HUES48 (cell line): ENCODE data around the gene ITGB7.

Source experiments
- H3K27ac ChIP-seq: one replicate; pipeline ENCODE4 v1.7.0; 2013; ENCODE audit warnings: low read depth, low read length, inconsistent platforms
- H3K27me3 ChIP-seq: 2 replicates; pipeline ENCODE4 v1.6.1; 2013; ENCODE audit warnings: mild to moderate bottlenecking, low read length; ENCODE audit not compliant: control insufficient read depth, insufficient read depth
- H3K36me3 ChIP-seq: 2 replicates; pipeline ENCODE4 v1.6.1; 2013; ENCODE audit warnings: low read length; ENCODE audit not compliant: control insufficient read depth, insufficient read depth
- H3K4me1 ChIP-seq: 2 replicates; pipeline ENCODE4 v1.6.1; 2013; ENCODE audit warnings: mild to moderate bottlenecking, low read length; ENCODE audit not compliant: control insufficient read depth, insufficient read depth
- H3K4me3 ChIP-seq: 2 replicates; pipeline ENCODE4 v1.5.1; 2013; ENCODE audit warnings: mild to moderate bottlenecking, low read depth, low read length
- H3K9ac ChIP-seq: 2 replicates; pipeline ENCODE4 v1.6.1; 2013; ENCODE audit warnings: mild to moderate bottlenecking, low read depth, low read length, moderate library complexity
- H3K9me3 ChIP-seq: 2 replicates; pipeline ENCODE4 v1.6.1; 2013; ENCODE audit warnings: low read length; ENCODE audit not compliant: control insufficient read depth, insufficient read depth

ITGB7 gene

DNA sequence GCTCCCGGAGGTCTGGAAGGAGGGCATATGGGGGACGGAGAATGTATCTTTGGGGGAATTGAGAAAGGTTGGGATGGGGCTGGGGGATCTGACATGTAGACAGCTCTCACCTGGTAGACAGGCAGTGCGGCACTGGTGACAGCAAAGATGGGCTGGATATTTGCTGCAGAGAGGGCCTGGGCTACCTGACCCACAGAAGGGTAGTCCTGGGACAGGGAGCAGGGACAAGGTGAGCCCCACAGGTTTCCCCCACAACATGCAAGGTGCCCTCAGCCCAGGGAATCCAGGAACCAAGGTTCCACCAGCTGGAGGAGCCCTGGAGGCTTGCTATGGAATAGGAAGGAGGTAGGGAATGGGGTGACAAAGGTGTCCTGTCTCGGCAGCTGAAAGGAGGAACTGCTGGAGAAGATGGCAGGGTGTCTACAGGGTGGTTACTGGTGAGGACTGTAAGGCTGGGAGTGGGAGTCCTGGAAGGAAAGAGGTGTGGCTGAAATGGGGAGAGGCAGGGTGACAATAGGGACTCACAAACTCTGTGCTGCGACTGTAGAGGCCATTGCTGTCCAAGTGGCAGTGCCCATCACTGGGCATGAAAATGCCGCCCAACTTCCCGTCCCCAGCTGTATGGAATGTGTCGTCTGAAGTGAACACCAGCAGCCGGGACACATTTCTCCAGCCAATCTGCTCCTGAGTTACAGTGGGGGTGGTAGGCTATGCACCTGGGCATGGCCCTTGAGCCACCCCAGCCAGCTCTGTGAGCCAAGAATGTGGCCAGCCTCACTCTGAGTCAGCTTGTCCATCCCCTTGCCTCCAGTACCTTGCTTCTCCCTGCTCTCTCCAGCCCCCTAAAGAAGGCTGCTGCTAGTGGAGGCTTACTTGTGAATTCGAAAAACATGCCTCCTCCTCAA lies 11.3 kb downstream of the ITGB7 start:
- Histone ChIP-seq H3K9ac (no peak overlapping the region), H3K36me3 (no peaks in the 10 kb centered on the region), H3K27me3 (peaks cover 77% of the 10 kb centered on the region), H3K9me3 (no peaks in the 10 kb centered on the region), H3K4me3 (no peak overlapping the region), H3K27ac (no peak overlapping the region), H3K4me1 (0 out of 2 replicates have a peak, but pooled peaks cover 4% of the 10 kb centered on the region)

DNA sequence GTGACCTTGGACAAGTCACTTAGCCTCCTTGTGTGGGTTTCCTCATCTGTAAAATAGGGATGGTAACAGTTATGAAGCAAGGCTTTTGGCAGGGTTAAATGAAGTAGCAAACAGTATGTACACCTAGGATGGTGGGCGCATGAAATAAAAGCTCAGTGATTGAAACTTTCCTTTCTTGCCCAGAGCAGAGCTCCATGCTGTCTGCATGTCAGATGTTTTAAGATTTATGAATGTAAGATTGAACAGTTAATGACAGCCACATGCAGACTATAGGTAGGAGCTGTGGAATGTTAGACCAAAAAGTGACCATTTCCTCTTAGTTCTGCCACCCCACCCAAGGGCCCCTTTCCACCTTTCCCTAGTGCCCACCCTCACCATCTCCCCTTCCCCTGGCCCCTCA lies 12.1 kb downstream of the ITGB7 start:
- no peaks in the 10 kb centered on the region for H3K9me3 ChIP-seq
- H3K4me1 ChIP-seq, result 0 out of 2 replicates have a peak, but pooled peaks cover 6% of the 10 kb centered on the region
- H3K27ac ChIP-seq, result no peak overlapping the region
- H3K9ac ChIP-seq, result no peak overlapping the region
- H3K36me3 ChIP-seq, result no peaks in the 10 kb centered on the region
- H3K27me3 ChIP-seq, result peaks cover 69% of the 10 kb centered on the region
- H3K4me3 ChIP-seq, result no peak overlapping the region

DNA sequence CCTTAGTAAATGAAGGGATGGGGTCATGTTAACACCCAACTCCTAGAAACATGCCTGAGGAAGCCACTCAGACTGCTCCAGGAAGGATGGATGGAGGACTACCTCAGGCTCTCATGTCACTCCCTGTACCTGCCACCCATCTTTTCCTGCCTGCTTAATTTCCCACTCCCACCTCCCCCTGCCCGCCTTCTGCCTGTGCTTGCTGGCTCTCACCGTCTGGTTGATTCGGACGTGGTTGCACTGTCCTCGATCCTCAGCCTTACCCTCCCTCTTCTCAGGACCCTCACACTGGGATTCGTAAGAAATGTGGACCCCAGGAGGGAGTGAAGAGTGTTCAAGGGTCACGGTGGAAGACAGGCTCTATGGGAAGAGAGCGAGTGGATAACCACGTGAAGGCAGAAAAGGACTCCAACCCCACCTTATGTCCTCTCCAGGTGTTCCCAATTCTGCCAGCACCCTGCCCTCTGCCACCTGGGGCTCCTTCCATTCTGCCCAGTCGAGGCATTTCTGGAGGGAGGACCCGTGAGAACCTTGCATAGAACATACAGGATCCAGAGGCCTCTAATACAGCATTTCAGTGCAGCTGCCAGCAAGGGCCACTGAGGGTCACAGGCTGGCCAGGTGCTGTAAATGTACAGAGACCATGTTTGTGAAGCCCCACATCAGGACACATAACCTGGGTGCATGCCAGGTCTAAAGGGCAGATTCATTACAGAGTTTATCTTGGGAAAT lies 12.9 kb downstream of the ITGB7 start:
- no peaks in the 10 kb centered on the region for H3K36me3 ChIP-seq
- H3K9ac ChIP-seq, result no peak overlapping the region
- H3K9me3 ChIP-seq, result no peaks in the 10 kb centered on the region
- H3K27me3 ChIP-seq, result peaks cover 66% of the 10 kb centered on the region
- H3K4me1 ChIP-seq, result 0 out of 2 replicates have a peak, but pooled peaks cover 6% of the 10 kb centered on the region
- no peak overlapping the region for H3K4me3 ChIP-seq
- no peak overlapping the region for H3K27ac ChIP-seq

DNA sequence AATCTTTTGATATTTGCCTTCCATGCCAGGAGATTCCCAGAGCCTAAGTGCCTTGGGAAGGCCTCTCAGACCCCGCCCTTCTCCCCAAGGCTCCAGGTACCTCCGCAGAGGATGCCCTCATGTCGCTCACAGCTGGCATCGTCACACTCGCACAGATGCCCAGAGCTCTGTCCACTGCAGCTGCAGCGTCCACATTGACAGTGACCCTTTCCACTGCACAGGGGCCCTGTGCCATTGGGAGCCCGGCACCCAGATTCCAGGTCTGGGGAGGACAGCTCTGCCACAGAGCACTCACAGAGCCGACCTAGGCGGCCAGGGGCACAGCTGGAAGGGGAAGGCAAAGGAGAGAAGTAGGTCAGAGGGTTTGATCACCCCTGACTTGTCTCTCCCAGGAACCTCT lies 14.0 kb downstream of the ITGB7 start:
- no peak overlapping the region for H3K27ac ChIP-seq
- H3K9ac ChIP-seq, result no peak overlapping the region
- H3K4me1 ChIP-seq, result peaks cover 13% of the 10 kb centered on the region
- peaks cover 1% of the 10 kb centered on the region; the same call in 1 of the 2 replicates for H3K36me3 ChIP-seq
- no peaks in the 10 kb centered on the region for H3K9me3 ChIP-seq
- no peak overlapping the region for H3K4me3 ChIP-seq
- H3K27me3 ChIP-seq, result peaks cover 55% of the 10 kb centered on the region

DNA sequence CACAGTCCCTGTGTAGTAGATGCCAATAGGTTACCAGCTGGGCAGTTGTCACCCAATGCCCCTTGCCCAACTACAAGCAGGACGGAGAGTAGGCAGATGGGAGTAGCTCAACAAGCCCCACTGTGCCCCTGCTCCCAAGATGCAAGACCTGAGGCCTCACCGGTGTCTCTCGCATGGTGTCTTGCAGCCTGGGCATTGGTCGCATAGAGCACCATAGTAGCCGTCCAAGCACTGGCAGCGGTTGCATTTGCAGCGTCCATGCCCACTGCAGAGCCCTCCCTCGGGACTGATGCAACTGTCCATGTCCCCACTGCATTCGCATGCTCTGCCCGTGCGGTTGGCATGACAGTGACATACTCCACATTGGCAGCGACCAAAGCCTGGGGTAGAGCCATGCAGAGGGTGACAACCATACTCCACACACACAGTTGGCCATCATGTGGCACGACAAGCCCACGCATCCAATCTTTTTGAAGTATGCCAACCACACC lies 14.5 kb downstream of the ITGB7 start:
- H3K27me3 ChIP-seq, result peaks cover 50% of the 10 kb centered on the region
- no peaks in the 10 kb centered on the region for H3K9me3 ChIP-seq
- no peak overlapping the region for H3K4me3 ChIP-seq
- peaks cover 11% of the 10 kb centered on the region for H3K4me1 ChIP-seq
- no peak overlapping the region for H3K9ac ChIP-seq
- H3K27ac ChIP-seq, result no peak overlapping the region
- H3K36me3 ChIP-seq, result peaks cover 6% of the 10 kb centered on the region; the same call in 1 of the 2 replicates

DNA sequence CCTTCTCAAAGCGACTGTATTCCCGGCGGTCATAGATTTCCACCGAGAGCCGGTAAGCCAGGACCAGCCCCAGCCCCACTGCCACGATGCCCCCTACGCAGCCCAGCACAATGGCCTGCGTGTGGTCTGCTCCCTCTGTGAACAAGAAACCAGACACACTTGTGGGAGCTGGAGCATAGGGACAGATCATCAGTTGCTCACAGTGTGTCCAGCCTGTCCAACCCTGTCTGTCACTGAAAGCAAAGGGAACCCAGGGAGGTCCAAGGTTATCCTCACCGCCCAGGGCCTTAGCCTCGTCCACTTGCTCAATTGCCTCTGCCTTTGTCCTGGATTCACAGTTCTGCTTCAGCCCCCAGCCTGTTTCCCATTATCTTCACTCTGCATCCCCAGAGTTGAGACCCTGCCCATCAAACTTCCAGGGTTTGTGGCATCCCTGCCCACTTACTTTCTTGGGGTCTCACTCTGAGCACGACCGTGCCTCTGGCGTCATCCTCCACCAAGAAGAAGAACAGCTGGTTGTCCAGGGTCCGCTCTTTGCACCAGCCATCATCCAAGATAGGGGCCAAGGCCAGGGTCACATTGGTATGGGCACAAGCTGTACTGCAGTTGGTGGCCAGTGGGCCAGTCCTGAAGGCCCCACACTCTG lies 15.0 kb downstream of the ITGB7 start:
- Histone ChIP-seq H3K36me3 (peaks cover 11% of the 10 kb centered on the region), H3K9ac (no peak overlapping the region), H3K4me1 (peaks cover 11% of the 10 kb centered on the region), H3K27ac (no peak overlapping the region), H3K9me3 (no peaks in the 10 kb centered on the region), H3K27me3 (peaks cover 45% of the 10 kb centered on the region), H3K4me3 (no peak overlapping the region)

DNA sequence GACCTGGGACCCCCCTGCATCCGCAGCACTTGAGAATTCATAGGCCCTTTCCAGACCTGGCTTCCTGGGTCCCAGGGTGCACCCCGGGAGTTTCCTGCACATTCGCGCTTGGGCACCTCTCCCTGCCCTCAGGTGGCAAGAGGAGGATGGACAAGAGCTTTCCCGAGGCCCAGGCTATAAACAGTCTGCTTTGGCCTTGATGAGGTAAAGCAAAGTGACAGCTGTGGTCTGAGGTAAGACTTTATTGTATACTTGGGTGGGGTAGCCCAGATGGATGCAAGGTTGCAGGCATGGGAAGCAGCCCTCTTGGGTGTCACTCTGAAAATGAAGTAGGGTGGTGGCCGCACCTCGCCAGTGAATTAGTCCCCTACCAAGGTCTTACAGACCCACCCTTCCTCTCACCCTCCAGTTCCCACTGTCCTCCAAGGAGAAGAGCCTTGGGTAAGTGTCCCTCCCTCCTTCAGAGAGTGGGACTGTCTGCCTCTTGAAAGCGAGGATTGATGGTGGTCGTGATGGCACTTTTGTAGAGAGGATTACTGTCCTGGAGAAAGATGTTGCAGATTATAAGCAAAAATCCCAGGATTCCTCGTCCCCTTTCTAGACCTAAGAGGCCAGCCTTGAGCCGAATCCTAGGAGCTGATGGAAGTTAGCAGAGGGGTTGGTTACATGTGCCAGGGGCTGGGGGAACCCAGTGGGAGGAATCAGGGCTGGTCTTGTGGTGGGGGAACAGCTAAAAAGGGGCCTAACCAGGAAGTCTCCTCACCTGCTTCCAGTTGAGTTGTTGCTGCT lies 15.8 kb downstream of the ITGB7 start:
- Histone ChIP-seq H3K4me3 (no peak overlapping the region), H3K36me3 (peaks cover 19% of the 10 kb centered on the region), H3K9ac (no peak overlapping the region), H3K4me1 (peaks cover 11% of the 10 kb centered on the region), H3K9me3 (no peaks in the 10 kb centered on the region), H3K27me3 (peaks cover 38% of the 10 kb centered on the region), H3K27ac (no peak overlapping the region)

DNA sequence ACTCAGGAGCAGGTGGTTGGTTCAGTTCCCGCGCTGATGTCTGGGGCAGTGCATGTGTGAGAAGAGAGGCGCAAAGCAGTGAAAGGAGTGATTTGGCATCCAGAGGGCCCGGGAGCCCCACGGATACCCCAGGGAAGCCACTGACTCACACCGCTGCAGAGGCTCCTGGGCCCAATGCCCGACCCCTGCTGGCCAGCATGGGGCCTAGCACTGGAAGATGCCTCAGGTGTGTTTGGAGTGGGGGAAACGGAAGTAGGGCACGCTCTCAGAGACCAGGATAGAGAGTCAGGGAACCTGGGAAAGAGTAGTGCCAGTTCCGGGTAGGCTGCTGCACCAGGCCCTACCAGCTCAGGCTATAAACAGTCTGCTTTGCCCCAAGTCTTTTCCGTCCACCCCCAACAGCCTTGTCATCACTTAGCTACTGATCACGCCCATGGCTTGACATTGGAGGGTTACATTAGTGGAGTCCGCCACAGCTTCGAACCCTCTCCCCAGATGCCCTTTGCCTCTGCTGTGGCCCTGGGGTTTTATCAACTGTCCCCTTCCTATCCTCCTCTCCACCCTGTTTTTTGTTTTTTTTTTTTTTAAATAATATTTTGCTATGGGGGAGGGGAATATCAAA lies 16.8 kb downstream of the ITGB7 start:
- peaks cover 27% of the 10 kb centered on the region for H3K27me3 ChIP-seq
- H3K9ac ChIP-seq, result no peak overlapping the region
- no peak overlapping the region for H3K27ac ChIP-seq
- no peaks in the 10 kb centered on the region for H3K9me3 ChIP-seq
- H3K4me3 ChIP-seq, result no peak overlapping the region
- peaks cover 11% of the 10 kb centered on the region for H3K4me1 ChIP-seq
- peaks cover 29% of the 10 kb centered on the region for H3K36me3 ChIP-seq

DNA sequence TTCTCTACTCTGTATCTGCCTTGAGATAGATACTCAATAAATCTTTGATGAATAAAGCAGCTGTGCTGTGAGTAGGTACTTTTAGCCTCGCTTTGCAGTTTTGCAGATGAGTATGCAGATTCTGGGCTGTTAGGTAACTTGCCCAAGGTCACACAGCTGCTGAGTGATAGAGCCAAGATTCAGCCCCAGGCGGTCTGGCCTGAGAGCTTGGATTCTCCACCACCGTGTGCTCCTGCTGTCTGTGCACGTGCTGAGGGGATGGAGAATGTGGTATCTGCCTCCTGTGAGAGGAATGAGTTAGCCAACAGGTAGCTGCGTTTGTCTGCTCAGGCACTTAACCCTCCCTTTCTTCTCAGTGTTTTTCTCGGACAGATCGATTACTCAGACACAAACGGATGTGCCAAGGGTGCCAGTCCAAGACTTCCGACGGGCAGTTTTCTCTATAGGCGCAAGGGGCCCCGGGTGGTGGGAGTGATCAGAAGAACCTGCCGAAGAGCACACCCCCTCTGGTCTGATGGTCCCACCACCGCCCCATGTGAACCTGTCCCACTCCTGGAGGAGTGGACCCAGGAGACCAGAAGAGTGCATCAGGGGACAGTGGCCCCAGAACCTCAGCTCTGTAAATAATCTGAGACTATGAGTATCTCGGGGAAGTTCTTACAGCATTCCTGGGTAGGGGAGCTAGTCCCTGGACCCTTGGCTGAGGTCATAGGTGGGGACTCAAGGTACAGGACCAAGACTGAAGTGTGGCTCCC lies 19.7 kb downstream of the ITGB7 start:
- peaks cover 11% of the 10 kb centered on the region for H3K4me1 ChIP-seq
- H3K4me3 ChIP-seq, result no peak overlapping the region
- no peaks in the 10 kb centered on the region for H3K27me3 ChIP-seq
- no peaks in the 10 kb centered on the region for H3K9me3 ChIP-seq
- no peak overlapping the region for H3K27ac ChIP-seq
- peaks cover 55% of the 10 kb centered on the region for H3K36me3 ChIP-seq
- H3K9ac ChIP-seq, result no peak overlapping the region
